Measurements from ENCODE around the gene SFR1.
"Not testable (repeated sequence)": the region's sequence is repeated elsewhere in the genome, so short reads cannot be mapped to it uniquely, and the experiment has no call there.

Gene SFR1

DNA sequence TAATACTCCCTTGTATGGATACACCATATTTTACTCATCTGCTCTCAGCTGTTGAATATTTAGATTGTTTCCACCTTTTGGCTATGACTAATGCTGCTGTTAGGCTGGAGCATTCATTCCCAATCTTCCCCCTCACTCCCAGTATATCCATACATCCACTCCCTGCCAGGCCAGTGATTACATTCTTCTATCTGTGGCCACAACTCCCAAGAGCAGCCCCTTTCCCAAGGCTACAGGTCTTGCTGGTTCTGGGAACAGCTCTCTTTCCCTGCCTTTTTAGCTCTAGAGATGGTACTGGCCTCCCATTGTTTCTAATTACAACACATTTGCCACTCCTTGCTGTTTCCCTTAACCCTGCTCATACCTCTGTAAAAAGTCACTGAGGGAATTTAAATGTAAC is 28.2 kb downstream of the SFR1 start:
- Histone ChIP-seq H3K4me1 (ENCODE audit: low read length) (no peaks in the 10 kb centered on the region), H3K36me3 (replicated peaks; ENCODE audit: insufficient read depth, low read length) (no peaks in the 10 kb centered on the region), H3K4me3 (ENCODE audit: low read length) (no peak overlapping the region), H3K27ac (ENCODE audit: low read length) (no peak overlapping the region), H3K9me2 (replicated peaks; ENCODE audit: insufficient read depth, low read length) (no peaks in the 10 kb centered on the region), H3K79me2 (ENCODE audit: low read length) (no peaks in the 10 kb centered on the region), H4K20me1 (ENCODE audit: insufficient read depth, low read length) (no peaks in the 10 kb centered on the region), H3K9ac (ENCODE audit: low read length) (no peak overlapping the region), H2AFZ (ENCODE audit: low read length) (no peak overlapping the region), H3F3A (ENCODE audit: insufficient read depth, low read length) (no peaks in the 10 kb centered on the region), H3K4me2 (ENCODE audit: low read depth, low read length) (no peak overlapping the region), H3K27me3 (replicated peaks; ENCODE audit: insufficient read depth, low read length) (no peaks in the 10 kb centered on the region), H3K9me3 (replicated peaks; ENCODE audit: insufficient read depth, low read length) (no peaks in the 10 kb centered on the region)
- DNase-seq: no peak
- no peak for TF ChIP-seq EZH2phosphoT487 (IDR thresholded peaks at IDR 0.05; ENCODE audit: low read length)
- TF ChIP-seq, protein P1, sequence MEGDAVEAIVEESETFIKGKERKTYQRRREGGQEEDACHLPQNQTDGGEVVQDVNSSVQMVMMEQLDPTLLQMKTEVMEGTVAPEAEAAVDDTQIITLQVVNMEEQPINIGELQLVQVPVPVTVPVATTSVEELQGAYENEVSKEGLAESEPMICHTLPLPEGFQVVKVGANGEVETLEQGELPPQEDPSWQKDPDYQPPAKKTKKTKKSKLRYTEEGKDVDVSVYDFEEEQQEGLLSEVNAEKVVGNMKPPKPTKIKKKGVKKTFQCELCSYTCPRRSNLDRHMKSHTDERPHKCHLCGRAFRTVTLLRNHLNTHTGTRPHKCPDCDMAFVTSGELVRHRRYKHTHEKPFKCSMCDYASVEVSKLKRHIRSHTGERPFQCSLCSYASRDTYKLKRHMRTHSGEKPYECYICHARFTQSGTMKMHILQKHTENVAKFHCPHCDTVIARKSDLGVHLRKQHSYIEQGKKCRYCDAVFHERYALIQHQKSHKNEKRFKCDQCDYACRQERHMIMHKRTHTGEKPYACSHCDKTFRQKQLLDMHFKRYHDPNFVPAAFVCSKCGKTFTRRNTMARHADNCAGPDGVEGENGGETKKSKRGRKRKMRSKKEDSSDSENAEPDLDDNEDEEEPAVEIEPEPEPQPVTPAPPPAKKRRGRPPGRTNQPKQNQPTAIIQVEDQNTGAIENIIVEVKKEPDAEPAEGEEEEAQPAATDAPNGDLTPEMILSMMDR (IDR thresholded peaks at IDR 0.05; ENCODE audit: low read length): no peak
- no peak for TF ChIP-seq EZH2 (optimal IDR thresholded peaks at IDR 0.05; ENCODE audit: low read depth, low read length)

DNA sequence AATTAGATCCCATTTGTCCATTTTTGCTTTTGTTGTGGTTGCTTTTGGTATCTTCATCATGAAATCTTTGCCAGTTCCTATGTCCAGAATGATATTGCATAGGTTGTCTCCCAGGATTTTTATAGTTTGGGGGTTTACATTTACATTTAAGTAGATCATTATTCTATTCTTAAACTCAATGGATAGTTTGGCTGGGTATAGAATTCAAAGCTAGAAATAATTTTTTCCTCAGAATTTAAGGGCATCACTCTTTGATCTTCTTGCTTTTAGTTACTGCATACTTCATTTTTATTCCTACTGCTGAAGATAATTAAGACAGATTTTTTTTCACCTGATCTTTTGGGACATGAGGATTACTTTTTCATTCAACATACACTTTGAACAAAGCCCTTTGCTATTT is 29.8 kb downstream of the SFR1 start:
- Histone ChIP-seq H3K4me2 (ENCODE audit: low read depth, low read length) (no peak overlapping the region), H3K4me1 (ENCODE audit: low read length) (no peaks in the 10 kb centered on the region), H3K36me3 (replicated peaks; ENCODE audit: insufficient read depth, low read length) (no peaks in the 10 kb centered on the region), H3K9ac (ENCODE audit: low read length) (no peak overlapping the region), H3K27ac (ENCODE audit: low read length) (no peak overlapping the region), H3F3A (ENCODE audit: insufficient read depth, low read length) (no peaks in the 10 kb centered on the region), H3K9me2 (replicated peaks; ENCODE audit: insufficient read depth, low read length) (no peaks in the 10 kb centered on the region), H2AFZ (ENCODE audit: low read length) (no peak overlapping the region), H3K79me2 (ENCODE audit: low read length) (no peaks in the 10 kb centered on the region), H3K4me3 (ENCODE audit: low read length) (no peak overlapping the region), H4K20me1 (ENCODE audit: insufficient read depth, low read length) (no peaks in the 10 kb centered on the region), H3K27me3 (replicated peaks; ENCODE audit: insufficient read depth, low read length) (no peaks in the 10 kb centered on the region), H3K9me3 (replicated peaks; ENCODE audit: insufficient read depth, low read length) (no peaks in the 10 kb centered on the region)
- TF ChIP-seq, protein P1 (IDR thresholded peaks at IDR 0.05; ENCODE audit: low read length): no peak
- no peak for TF ChIP-seq EZH2phosphoT487 (IDR thresholded peaks at IDR 0.05; ENCODE audit: low read length)
- TF ChIP-seq EZH2 (optimal IDR thresholded peaks at IDR 0.05; ENCODE audit: low read depth, low read length): no peak
- DNase-seq: no peak

DNA sequence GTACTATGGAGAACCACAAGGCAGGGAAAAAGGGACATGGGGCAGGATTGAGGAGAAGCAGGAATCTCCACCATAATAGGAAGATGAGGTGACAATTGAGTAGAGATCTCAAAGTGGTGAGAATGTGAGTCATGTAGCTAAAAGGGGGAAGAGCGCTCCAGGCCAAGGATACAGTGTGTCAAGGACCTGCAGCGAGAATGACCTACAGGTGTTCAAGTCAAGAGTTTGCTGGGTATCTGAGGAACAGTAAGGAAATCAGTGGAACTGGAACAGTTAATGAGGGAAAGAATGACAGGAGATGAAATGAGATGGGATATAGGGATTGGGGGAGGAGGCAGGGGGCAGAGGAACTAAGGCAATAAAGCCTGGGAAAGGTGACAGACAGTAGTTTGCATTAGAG is 33.6 kb downstream of the SFR1 start:
- H3K9me3 ChIP-seq (replicated peaks; ENCODE audit: insufficient read depth, low read length): no peaks in the 10 kb centered on the region
- H3K27me3 ChIP-seq (replicated peaks; ENCODE audit: insufficient read depth, low read length): no peaks in the 10 kb centered on the region
- H3K27ac ChIP-seq (ENCODE audit: low read length): no peak overlapping the region
- no peaks in the 10 kb centered on the region for H3K79me2 ChIP-seq (ENCODE audit: low read length)
- no peak for DNase-seq
- H3K4me1 ChIP-seq (ENCODE audit: low read length): no peaks in the 10 kb centered on the region
- no peak overlapping the region for H2AFZ ChIP-seq (ENCODE audit: low read length)
- TF ChIP-seq EZH2 (optimal IDR thresholded peaks at IDR 0.05; ENCODE audit: low read depth, low read length) (no peak), EZH2phosphoT487 (IDR thresholded peaks at IDR 0.05; ENCODE audit: low read length) (no peak)
- no peaks in the 10 kb centered on the region for H3K9me2 ChIP-seq (replicated peaks; ENCODE audit: insufficient read depth, low read length)
- no peaks in the 10 kb centered on the region for H3K36me3 ChIP-seq (replicated peaks; ENCODE audit: insufficient read depth, low read length)
- H3K9ac ChIP-seq (ENCODE audit: low read length): no peak overlapping the region
- no peaks in the 10 kb centered on the region for H3F3A ChIP-seq (ENCODE audit: insufficient read depth, low read length)
- no peaks in the 10 kb centered on the region for H4K20me1 ChIP-seq (ENCODE audit: insufficient read depth, low read length)
- no peak overlapping the region for H3K4me2 ChIP-seq (ENCODE audit: low read depth, low read length)
- H3K4me3 ChIP-seq (ENCODE audit: low read length): no peak overlapping the region

- H3K9me3 ChIP-seq (replicated peaks; ENCODE audit: insufficient read depth, low read length): no peaks in the 10 kb centered on the region
- H2AFZ ChIP-seq (ENCODE audit: low read length): no peak overlapping the region
- no peaks in the 10 kb centered on the region for H3K27me3 ChIP-seq (replicated peaks; ENCODE audit: insufficient read depth, low read length)
- DNase-seq: no peak
- no peak overlapping the region for H3K4me3 ChIP-seq (ENCODE audit: low read length)
- H3K9me2 ChIP-seq (replicated peaks; ENCODE audit: insufficient read depth, low read length): no peaks in the 10 kb centered on the region
- H4K20me1 ChIP-seq (ENCODE audit: insufficient read depth, low read length): no peaks in the 10 kb centered on the region
- H3F3A ChIP-seq (ENCODE audit: insufficient read depth, low read length): no peaks in the 10 kb centered on the region
- no peaks in the 10 kb centered on the region for H3K36me3 ChIP-seq (replicated peaks; ENCODE audit: insufficient read depth, low read length)
- no peak overlapping the region for H3K27ac ChIP-seq (ENCODE audit: low read length)
- no peak for TF ChIP-seq EZH2 (optimal IDR thresholded peaks at IDR 0.05; ENCODE audit: low read depth, low read length)
- TF ChIP-seq, protein P1 (IDR thresholded peaks at IDR 0.05; ENCODE audit: low read length): no peak
- TF ChIP-seq EZH2phosphoT487 (IDR thresholded peaks at IDR 0.05; ENCODE audit: low read length): no peak
- no peaks in the 10 kb centered on the region for H3K4me1 ChIP-seq (ENCODE audit: low read length)
- H3K79me2 ChIP-seq (ENCODE audit: low read length): no peaks in the 10 kb centered on the region
- no peak overlapping the region for H3K9ac ChIP-seq (ENCODE audit: low read length)
- H3K4me2 ChIP-seq (ENCODE audit: low read depth, low read length): no peak overlapping the region
Measured at GRCh38 chr10:104170610-104171254, 48.8 kb downstream of the SFR1 start.

DNA sequence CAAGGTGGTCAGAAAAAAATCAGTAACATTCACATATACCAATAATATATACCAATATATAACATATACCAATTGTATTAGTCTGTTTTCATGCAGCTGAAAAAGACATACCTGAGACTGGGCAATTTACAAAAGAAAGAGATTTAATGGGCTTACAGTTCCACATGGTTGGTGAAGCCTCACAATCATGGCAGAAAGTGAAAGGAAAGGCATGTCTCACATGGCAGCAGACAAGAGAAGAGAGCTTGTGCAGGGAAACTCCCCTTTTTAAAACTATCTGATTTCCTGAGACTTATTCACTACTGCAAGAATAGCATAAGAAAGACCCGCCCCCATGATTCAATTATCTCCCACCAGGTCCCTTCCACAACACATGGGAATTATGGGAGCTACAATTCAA is 52.2 kb downstream of the SFR1 start:
- not testable (repeated sequence) for H3F3A ChIP-seq (ENCODE audit: insufficient read depth, low read length); H3K4me1 ChIP-seq (ENCODE audit: low read length); H3K4me3 ChIP-seq (ENCODE audit: low read length); DNase-seq; H3K27me3 ChIP-seq (replicated peaks; ENCODE audit: insufficient read depth, low read length); H3K9me2 ChIP-seq (replicated peaks; ENCODE audit: insufficient read depth, low read length); H3K79me2 ChIP-seq (ENCODE audit: low read length); H3K27ac ChIP-seq (ENCODE audit: low read length); H4K20me1 ChIP-seq (ENCODE audit: insufficient read depth, low read length); H3K9ac ChIP-seq (ENCODE audit: low read length); H3K4me2 ChIP-seq (ENCODE audit: low read depth, low read length); H3K36me3 ChIP-seq (replicated peaks; ENCODE audit: insufficient read depth, low read length); H3K9me3 ChIP-seq (replicated peaks; ENCODE audit: insufficient read depth, low read length); H2AFZ ChIP-seq (ENCODE audit: low read length)

Measured in MM.1S (cell line).